ENCODE measurements around the gene TMTC4.
"Not testable (repeated sequence)": the region's sequence is repeated elsewhere in the genome, so short reads cannot be mapped to it uniquely, and the experiment has no call there.

Gene TMTC4, protein sequence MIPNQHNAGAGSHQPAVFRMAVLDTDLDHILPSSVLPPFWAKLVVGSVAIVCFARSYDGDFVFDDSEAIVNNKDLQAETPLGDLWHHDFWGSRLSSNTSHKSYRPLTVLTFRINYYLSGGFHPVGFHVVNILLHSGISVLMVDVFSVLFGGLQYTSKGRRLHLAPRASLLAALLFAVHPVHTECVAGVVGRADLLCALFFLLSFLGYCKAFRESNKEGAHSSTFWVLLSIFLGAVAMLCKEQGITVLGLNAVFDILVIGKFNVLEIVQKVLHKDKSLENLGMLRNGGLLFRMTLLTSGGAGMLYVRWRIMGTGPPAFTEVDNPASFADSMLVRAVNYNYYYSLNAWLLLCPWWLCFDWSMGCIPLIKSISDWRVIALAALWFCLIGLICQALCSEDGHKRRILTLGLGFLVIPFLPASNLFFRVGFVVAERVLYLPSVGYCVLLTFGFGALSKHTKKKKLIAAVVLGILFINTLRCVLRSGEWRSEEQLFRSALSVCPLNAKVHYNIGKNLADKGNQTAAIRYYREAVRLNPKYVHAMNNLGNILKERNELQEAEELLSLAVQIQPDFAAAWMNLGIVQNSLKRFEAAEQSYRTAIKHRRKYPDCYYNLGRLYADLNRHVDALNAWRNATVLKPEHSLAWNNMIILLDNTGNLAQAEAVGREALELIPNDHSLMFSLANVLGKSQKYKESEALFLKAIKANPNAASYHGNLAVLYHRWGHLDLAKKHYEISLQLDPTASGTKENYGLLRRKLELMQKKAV

DNA sequence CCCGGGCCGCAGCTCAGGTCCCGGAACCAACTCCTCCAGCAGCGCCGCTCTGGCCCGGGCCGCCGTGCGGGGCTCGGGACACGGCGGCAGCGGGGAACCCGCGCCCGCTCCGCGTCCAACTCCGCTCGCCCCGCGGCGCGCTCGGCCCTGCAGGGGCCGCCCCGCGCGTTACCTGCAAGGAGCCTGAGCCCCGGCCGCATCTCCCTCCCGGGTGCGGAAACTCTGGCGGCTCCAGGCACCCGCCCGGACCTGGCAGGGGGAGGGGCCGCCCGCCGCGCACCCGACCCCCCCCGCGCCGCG lies at the start of gene TMTC4:
Gene TMTC4 (minus strand): TSS at position 224 of the 300 bp plus-strand sequence. CDS start 4,433 bp downstream, outside the sequence.
- DNase-seq (ENCODE audit: low read depth in 2 of 3, low spot score in 1 of 3) = no peak

DNA sequence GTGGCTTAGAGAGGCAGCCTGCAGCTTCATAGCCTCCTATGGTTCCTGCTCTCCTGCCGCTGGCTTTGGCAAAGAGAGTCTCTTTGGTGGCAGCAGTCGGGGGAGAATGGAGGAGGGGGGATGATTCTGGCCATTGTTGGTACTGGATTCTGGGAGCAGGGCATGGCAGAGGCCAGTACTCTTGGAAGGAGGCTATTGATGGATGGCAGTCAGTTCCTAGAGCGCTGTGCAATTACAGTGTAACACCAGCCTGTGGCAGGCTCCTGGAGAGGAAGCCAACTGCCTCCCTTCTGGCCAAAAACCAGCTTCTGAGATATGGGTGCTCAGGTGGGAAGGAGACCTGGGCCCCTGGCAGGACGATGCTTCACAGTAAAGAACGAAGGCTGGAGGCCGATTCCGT lies 47.9 kb upstream of the TMTC4 start:
- DNase-seq (ENCODE audit: low read depth in 2 of 3, low spot score in 1 of 3) = no peak

DNA sequence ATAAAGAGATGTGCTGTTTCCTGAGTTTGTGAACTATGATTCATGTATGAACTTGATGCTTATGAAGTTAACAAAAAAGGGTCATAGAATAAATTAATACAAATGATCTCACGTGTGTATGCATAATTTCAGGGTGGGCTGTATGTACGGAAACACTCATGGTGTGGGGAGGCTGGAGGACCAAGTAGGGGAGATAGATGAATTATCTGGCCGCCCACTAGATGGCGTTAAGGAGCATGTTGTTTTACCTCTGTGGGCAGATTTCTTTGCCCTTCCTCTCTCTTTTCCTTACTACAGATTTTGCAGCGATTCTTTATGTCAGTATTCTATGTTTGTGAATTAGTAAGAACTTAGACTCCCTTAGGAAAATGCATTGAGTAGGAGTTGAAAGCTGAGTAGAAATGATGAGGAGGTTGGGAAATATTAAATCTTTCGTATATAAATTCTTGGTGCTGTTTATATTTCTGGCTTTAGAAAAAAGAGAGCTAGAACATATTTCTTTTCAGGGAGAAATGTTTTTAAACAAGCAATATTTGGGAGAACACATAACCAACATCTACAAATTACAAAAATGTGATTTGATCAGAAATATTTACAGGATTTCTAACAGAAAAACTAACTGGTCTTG lies 47.4 kb upstream of the TMTC4 start:
- DNase-seq (ENCODE audit: low read depth in 2 of 3, low spot score in 1 of 3) = peak in 2 of 3 donors; percentile 44 to 54

DNA sequence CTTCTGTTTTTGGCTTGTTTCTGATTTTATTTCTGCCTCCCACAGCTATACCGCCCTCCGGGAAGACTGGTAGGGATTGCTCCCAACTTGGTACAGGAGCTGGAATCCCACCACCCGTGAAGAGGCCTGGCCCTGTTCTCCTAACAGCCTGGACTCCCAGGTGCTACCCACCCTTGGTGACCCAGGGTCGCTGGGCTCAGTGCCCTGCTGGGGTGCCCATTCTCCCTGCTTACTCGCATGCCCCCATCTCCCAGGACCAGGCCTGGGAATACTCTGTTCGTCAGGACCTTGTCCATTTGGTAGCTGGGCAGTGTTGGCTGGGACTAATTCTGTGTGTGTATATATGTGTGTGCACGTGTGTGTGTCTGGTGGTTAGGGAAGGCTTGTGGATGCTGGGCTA lies 41.0 kb upstream of the TMTC4 start:
- no peak for DNase-seq (ENCODE audit: low read depth in 2 of 3, low spot score in 1 of 3)

DNA sequence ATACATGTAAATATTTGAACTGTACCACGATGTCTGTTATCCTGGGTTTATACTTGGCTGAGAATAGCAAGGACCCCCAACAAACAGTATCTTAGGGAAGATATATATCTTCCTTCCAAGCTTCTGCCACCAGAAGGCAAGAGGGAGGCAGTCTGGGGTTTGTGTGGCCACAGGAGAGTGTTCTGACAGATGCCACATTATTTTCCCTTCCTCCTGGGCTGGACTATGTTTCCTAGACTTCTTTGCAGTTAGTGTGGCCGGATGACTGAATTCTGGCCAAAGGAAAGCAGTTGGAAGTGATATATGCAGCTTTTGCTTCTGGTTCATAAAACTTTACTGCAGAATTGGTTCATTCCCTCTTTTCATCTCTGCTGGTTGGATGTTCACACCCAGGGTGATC lies 39.9 kb upstream of the TMTC4 start:
- no peak for DNase-seq (ENCODE audit: low read depth in 2 of 3, low spot score in 1 of 3)

DNA sequence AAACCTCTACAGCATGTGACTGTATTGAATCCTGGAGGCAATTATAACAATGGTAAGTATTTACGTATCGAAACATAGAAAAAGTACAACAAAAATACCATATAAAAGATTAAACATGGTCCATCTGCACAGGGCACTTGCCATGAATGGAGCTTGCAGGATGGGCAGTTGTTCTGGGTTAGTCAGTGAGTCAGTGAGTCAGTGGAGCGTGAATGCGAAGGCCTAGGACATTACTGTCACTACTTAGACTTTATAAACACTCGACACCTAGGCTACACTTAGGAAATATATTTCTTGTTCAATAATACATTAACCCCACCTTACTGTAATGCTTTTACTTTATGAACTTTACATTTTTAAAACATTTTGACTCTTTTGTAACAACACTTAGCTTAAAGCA lies 35.6 kb upstream of the TMTC4 start:
- no peak for DNase-seq (ENCODE audit: low read depth in 2 of 3, low spot score in 1 of 3)

DNA sequence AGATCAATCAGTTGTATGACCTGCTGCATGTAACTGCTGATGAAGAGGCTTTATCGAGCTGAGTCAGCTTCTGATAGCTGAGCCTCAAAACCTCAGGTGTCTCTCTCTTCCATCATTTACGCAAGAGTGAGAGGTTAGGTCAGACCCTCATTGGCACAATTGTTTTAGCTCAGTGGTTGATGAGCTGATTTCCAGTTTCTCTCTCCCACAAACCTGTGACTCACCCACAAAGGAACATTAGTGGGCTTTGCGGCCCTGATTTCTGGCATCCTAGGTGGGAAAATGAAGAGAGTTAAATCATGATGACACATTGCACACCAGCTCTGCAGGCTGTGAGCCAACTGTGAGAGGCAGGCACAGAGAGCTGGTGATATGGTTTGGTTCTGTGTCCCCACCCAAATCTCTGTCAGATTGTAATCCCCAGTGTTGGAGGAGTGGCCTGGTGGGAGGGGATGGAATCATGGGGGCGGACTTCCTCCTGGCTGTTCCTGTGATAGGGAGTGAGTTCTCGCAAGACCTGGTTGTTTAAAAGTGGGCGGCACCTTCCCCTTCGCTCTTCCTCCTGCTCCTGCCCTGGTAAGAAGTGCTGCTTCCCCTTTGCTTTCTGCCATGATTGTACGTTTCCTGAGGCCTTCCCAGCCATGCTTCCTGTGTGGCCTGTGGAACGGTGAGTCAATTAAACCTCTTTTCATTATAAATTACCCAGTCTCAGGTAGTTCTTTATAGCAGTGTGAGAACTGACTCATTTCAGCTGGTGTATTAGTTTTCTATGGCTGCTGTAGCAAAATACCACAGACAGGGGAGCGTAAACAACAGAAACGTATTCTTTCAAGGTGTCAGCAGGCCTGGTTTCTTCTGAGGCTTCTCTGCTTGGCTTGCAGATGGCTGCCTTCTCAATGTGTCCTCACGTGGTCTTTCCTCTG lies 33.5 kb upstream of the TMTC4 start:
- peak in 2 of 3 donors; percentile 5 to 18 for DNase-seq (ENCODE audit: low read depth in 2 of 3, low spot score in 1 of 3)

DNA sequence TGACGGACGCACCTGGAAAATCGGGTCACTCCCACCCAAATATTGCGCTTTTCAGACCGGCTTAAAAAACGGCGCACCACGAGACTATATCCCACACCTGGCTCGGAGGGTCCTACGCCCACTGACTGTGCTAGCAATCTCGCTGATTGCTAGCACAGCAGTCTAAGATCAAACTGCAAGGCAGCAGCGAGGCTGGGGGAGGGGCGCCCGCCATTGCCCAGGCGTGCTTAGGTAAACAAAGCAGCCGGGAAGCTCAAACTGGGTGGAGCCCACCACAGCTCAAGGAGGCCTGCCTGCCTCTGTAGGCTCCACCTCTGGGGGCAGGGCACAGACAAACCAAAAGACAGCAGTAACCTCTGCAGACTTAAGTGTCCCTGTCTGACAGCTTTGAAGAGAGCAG lies 23.7 kb upstream of the TMTC4 start:
- DNase-seq (ENCODE audit: low read depth in 2 of 3, low spot score in 1 of 3) = not testable (repeated sequence)

DNA sequence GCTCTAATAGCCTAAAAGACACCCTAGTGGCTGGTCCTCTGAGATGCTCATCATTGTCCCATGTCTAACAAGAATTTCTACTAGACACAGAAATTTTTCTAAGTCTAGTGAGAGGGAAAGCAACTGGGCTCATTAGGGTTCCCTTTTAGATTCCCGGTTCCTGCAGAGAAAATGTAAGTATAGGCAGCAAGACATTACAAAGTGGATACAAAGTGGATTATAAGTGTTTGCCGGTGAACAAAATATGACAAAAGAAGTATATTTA lies 20.8 kb upstream of the TMTC4 start:
- DNase-seq (ENCODE audit: low read depth in 2 of 3, low spot score in 1 of 3) = no peak

DNA sequence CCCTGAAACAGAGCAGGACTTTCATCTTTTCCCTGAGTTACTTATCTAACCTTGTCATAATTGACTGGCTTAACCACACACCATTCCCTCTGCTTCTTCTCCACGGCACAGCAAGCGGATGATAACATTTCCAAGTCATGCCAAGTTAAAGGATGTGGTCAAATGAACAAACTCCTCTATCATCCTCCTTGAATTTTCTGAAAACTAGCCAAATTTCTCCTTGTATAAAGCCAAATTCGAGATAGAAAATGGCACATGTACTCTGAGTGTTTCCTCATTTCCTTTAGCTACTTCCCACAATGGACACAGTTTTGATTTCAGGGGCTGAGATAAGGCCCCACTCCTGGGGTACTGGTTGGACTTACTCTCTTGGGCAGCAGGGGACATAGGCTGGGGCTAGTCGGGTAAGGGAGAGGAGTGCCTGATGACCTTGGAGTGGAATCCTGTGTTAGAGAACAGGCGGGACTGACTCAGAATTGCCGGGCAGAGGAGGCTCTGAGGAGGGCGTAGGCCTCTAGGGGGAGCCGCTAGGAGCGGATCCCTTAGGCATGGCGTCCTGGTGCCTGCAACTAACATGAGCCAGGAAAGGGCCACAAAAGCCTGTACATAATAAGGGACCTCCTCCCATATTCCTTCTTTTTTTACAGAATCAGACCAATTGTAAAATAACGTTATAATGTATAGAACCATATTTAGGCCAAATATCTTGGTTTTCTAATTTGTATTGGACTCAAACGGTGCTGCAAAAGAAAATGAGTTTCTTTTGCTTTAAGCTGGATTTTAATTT lies 20.3 kb upstream of the TMTC4 start:
- no peak for DNase-seq (ENCODE audit: low read depth in 2 of 3, low spot score in 1 of 3)

DNA sequence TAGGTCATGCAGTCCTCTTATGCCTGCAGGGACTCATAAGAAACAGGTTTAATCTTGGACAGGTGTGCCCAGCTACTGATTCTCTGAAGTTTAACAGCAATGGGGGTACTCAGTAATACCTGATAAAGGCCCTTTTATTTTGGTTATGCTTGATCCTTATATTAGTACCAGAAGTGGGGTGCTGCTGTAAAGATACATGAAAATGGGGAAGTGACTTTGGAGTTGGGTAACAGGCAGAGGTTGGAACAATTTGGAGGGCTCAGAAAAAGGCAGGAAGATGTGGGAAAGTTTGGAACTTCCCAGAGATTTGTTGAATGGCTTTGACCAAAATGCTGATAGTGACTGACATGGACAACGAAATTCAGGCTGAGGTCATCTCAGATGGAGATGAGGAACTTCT lies 14.6 kb upstream of the TMTC4 start:
- DNase-seq (ENCODE audit: low read depth in 2 of 3, low spot score in 1 of 3) = no peak

DNA sequence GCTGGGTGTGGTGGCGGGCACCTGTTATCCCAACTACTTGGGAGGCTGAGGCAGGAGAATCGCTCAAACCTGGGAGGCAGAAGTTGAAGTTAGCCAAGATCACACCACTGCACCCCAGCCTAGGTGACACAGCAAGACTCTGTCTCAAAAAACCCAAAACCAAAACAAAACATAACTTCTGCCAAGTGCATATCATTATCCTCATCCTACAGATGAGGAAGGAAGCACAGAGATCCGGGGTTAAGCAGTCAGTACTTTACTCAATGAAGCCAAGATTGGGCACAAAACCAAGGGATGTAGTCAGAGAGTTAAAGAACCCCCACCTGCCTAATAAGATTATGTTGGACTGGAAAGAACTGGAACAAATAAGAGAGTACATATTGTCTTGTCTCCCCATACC lies 5.5 kb upstream of the TMTC4 start:
- no peak for DNase-seq (ENCODE audit: low read depth in 2 of 3, low spot score in 1 of 3)

DNA sequence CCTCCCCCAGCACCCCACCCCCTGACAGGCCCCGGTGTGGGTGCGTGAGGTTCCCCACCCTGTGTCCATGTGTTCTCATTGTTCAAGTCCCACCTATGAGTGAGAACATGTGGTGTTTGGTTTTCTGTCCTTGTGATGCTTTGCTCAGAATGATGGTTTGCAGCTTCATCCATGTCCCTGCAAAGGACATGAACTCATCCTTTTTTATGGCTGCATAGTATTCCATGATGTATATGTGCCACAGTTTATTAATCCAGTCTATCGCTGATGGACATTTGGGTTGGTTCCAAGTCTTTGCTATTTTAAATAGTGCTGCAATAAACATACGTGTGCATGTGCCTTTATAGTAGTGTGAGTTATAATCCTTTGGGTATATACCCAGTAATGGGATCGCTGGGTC lies 2.5 kb upstream of the TMTC4 start:
- DNase-seq (ENCODE audit: low read depth in 2 of 3, low spot score in 1 of 3) = not testable (repeated sequence)

DNA sequence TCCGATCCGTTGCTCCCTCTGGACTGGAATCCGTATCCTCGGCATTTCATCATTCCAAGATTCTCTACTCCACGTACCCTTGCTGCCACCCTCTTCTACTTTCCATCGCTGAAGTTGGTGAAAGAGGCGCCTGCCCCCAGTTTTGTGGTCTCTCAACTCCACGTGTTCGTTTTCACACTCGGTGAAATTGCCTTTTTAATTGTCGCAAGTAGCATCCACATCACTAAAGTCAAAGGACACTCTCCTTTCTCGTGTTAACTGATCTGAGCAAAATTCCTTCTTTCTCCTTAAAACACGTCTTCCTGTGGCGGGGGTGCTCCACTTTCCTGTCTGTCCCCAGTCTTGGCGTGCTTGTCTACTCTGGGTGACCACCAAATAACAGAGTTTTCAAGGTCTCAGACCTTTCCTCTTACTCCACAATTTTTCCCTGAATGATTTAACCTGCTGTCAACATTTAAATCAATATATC lies 1.1 kb upstream of the TMTC4 start:
- no peak for DNase-seq (ENCODE audit: low read depth in 2 of 3, low spot score in 1 of 3)

DNA sequence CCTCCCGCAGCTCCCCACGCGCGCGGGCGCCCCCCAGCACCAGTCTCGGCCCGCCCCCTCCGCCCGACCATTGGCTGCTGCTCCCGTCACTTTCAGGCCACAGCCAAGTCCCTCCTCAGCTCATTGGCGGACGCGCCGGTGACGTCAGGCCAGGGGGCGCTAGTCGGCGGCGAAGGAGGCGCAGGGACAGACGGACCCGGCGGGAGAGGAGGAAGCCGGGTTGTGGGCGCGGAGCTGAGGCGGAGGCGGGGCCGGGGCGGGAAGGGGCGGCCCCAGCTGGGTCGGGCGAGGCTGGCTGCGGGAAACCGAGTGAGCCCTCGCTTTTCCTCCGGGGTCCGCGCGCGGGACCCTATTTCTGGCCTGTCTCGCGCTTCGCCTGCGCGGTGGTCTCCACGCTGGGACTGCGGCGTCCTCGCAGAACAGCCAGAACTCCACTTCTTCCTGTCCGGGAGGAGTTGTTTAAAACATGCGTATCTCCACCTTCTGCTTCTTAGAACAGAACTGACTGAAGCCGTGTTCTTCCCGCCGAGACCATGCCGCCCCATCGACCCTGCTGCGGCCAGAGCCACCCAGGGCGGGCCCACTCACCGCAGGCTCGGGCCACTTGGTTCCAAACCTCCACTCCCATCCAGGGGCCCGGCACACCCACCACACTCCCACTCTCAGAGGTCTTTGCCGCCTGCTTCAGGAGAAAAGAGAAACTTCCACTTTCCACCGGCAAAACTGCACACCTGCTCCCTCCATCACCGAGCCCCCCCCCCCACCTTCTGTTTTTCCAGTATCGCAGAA lies 471 bp upstream of the TMTC4 start:
- peak; percentile 99 for DNase-seq (ENCODE audit: low read depth in 2 of 3, low spot score in 1 of 3)

DNA sequence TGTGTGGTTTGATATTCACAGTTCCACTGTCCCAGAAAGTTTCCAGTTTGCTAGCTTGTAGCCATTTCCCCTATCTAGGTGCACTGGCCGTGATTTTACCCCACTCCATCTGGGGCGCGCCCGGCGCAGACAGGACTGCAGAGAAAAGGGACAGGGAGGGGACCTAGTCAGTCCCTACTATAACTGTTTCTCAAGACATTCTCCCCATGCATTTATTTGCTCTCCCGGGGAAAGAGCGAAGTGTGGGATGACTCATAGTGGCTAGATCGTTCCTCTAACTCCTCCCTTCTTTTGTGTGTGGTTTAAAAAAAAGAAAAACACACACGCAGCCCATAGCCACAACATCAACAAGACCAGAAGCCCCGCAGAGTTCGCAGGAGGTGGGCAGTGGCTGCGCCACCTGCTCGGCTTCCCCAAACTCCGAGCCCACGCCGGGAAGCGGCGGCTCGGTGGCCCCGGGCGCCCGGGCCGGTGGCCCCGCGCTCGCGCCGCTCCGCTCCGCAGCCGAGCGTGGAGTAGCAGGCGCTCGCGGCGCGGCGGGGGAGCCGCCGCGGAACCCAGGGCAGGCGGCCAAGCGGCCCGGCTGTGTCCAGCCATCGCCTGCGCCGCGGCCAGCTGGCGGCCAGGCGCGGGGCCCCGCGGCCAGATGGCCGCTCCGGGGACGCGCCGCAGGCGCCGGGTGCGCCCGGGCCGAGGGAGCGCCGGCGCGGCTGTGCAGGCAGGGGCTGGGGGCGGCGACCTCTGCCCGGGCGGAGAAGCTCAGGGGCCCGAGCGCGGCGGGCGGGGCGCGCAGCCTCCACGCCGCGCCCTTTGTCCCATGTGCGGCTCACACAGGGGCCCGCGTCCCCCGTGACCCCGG lies 653 bp downstream of the TMTC4 start:
- DNase-seq (ENCODE audit: low read depth in 2 of 3, low spot score in 1 of 3) = peak in 1 of 3 donors; percentile 23

DNA sequence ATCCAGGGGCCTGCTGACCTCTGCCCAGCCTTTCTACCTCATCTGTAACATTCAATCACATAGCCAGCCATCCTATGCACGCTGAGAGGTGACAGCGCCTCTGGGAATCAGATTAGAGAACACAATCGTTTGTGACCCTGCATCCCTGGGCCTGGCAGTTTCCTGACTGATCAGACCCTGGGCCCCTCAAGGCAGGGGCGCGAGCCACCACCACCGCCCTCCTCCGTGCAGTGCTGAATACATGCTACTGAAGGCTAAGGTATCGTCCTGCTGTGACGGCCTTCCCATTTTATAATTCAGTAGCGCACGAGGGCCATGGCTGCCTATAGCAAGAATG lies 1.3 kb downstream of the TMTC4 start:
- no peak for DNase-seq (ENCODE audit: low read depth in 2 of 3, low spot score in 1 of 3)

DNA sequence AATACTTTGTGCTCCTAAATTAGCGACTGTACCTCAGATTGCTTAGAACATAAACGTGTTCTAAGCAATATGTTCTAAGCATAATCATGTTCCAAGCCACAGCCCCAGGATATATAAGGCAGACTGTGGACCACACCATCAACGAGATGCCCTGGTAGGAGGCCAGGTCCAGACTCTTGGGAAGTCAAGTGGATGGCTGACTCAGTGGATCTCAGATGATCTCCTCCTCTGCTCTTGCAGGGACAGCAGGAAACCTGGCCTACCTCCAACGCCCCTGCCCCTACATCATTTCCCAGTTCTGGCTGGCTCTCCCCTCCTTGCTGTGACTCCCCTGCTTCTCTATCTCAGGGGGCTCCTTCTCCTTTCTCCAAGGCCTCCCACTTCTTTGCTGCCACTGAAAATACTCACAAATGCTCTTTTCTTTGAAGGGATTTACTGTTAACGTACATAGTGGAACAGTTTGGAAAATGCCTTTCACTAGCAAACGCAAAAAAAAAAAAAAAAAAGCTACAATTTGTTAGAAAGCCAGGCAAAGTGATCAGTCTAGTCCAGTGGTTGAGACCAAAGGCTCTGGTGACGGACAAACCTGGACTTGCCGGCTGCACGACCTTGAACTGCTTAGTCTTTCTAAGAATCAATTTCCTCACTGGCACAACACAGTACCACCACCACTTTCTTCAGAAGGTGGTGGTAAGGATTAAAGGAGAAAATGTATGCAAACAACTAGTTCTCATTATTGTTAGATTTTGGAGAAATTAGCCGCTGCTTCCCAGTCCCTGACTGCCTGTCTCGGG lies 3.0 kb downstream of the TMTC4 start:
- DNase-seq (ENCODE audit: low read depth in 2 of 3, low spot score in 1 of 3) = no peak

All from stimulated activated CD4-positive, alpha-beta T cell treated with anti-CD3 and anti-CD28 coated beads, Interleukin-12 subunit alpha, Interleukin-12 subunit beta, amount 100 ng/mL, for 48 hours (primary cell).